ENCODE results near the gene CPSF7.

The CPSF7 gene

GRCh38 chr11:61367406-61367805, 62.4 kb downstream of the CPSF7 start:
- ChIA-PET POLR2A (no interaction called here), CTCF (interaction anchor here (0.7 to 27.5 kb wide), 5 partner anchors 8 to 31 kb away, joined by 3 to 352 read pairs (median 5); partner anchors contain the start of genes DDB1 and TKFC)
- no peak overlapping the region for H3K4me3 ChIP-seq (ENCODE audit: low read depth, low read length)
- TF ChIP-seq CTCF (IDR thresholded peaks at IDR 0.05; ENCODE audit: insufficient read depth, low read length, missing control alignments): no peak
- DNase-seq (ENCODE audit: low read depth, low spot score): no peak

- CTCF ChIA-PET: interaction anchor here (0.7 to 27.5 kb wide), 6 partner anchors 11 to 191 kb away, joined by 3 to 352 read pairs (median 14); partner anchors contain the start of genes DDB1, TKFC and TMEM216
- POLR2A ChIA-PET: no interaction called here
- no peak overlapping the region for H3K4me3 ChIP-seq (ENCODE audit: low read depth, low read length)
- no peak for DNase-seq (ENCODE audit: low read depth, low spot score)
- no peak for TF ChIP-seq CTCF (IDR thresholded peaks at IDR 0.05; ENCODE audit: insufficient read depth, low read length, missing control alignments)
Observed at GRCh38 chr11:61364012-61364675, 65.6 kb downstream of the CPSF7 start.

- DNase-seq (ENCODE audit: low read depth, low spot score): no peak
- H3K4me3 ChIP-seq (ENCODE audit: low read depth, low read length): peak overlapping the region; percentile 69
- TF ChIP-seq CTCF (IDR thresholded peaks at IDR 0.05; ENCODE audit: insufficient read depth, low read length, missing control alignments): no peak
- ChIA-PET CTCF (interaction anchor here (0.8 to 27.5 kb wide), 7 partner anchors 14 to 73 kb away, joined by 4 to 352 read pairs (median 8); partner anchors contain the start of genes DDB1, TKFC and TMEM216), POLR2A (interaction anchor here (0.8 to 3.2 kb wide), 16 partner anchors 9 to 273 kb away, joined by 3 to 33 read pairs (median 8); partner anchors contain the start of genes DDB1, TKFC and TMEM216)
Observed at GRCh38 chr11:61362542-61362875, 67.3 kb downstream of the CPSF7 start.

GRCh38 chr11:61361741-61362541, 67.8 kb downstream of the CPSF7 start, which contains the start of the genes CYB561A3 and TMEM138:
Gene CYB561A3 (minus strand): TSS chr11:61361882. CDS start chr11:61356713, 5,169 bp downstream.
Gene TMEM138 (plus strand): TSS chr11:61362374. CDS start chr11:61364391, 2,017 bp downstream.
- ChIA-PET CTCF (interaction anchor here (0.8 to 27.5 kb wide), 9 partner anchors 9 to 74 kb away, joined by 3 to 352 read pairs (median 6); partner anchors contain the start of genes DDB1, TKFC and TMEM216), POLR2A (interaction anchor here (0.8 to 3.2 kb wide), 17 partner anchors 9 to 274 kb away, joined by 3 to 33 read pairs (median 7); partner anchors contain the start of genes DDB1, TKFC and TMEM216)
- peak within 1 kb of the TSS; percentile 69 for H3K4me3 ChIP-seq (ENCODE audit: low read depth, low read length)
- no peak for TF ChIP-seq CTCF (IDR thresholded peaks at IDR 0.05; ENCODE audit: insufficient read depth, low read length, missing control alignments)
- DNase-seq (ENCODE audit: low read depth, low spot score): peak; percentile 68

GRCh38 chr11:61361237-61361740, 68.5 kb downstream of the CPSF7 start:
- CTCF ChIA-PET: interaction anchor here (1.0 to 27.5 kb wide), 8 partner anchors 8 to 85 kb away, joined by 3 to 352 read pairs (median 6); partner anchors contain the start of genes DDB1, TKFC and TMEM216
- POLR2A ChIA-PET: interaction anchor here (0.6 to 3.2 kb wide), 11 partner anchors 10 to 158 kb away, joined by 4 to 33 read pairs (median 9); partner anchors contain the start of genes DDB1, PGA3, TKFC and TMEM216

More at GRCh38 chr11:61361237-61361740, 68.5 kb downstream of the CPSF7 start:
- TF ChIP-seq CTCF (IDR thresholded peaks at IDR 0.05; ENCODE audit: insufficient read depth, low read length, missing control alignments): no peak
- no peak for DNase-seq (ENCODE audit: low read depth, low spot score)
- peak overlapping the region; percentile 69 for H3K4me3 ChIP-seq (ENCODE audit: low read depth, low read length)
